NCI-H187 (cell line): Measurements from ENCODE around the gene IRAG1.

Source experiments
- DNase-seq, 2 experiments: peaks; one replicate each; lab custom pipeline; 2025; lab: John Stamatoyannopoulos, UW

IRAG1 gene

GRCh38 chr11:10693509-10694081, at the start of gene IRAG1:
Gene IRAG1, minus strand, starts transcription at chr11:10693755. Its CDS starts 153 bp downstream, at chr11:10693602.
- no peak for DNase-seq

- DNase-seq: no peak
Measured at GRCh38 chr11:10742460-10743208, 49.1 kb upstream of the IRAG1 start.

- peak; percentile 64 to 77 for DNase-seq
Measured at GRCh38 chr11:10735481-10736475, 42.2 kb upstream of the IRAG1 start.

- DNase-seq: no peak
Measured at GRCh38 chr11:10731064-10731680, 37.6 kb upstream of the IRAG1 start.

- DNase-seq: no peak
Measured at GRCh38 chr11:10730151-10730550, 36.6 kb upstream of the IRAG1 start.

- DNase-seq: no peak
Measured at GRCh38 chr11:10728789-10729472, 35.4 kb upstream of the IRAG1 start.

GRCh38 chr11:10728154-10728553, 34.6 kb upstream of the IRAG1 start:
- no peak for DNase-seq

GRCh38 chr11:10727146-10727851, 33.7 kb upstream of the IRAG1 start:
- DNase-seq: no peak

GRCh38 chr11:10725907-10726253, 32.3 kb upstream of the IRAG1 start:
- DNase-seq: no peak

- no peak for DNase-seq
Measured at GRCh38 chr11:10725114-10725906, 31.8 kb upstream of the IRAG1 start.

- DNase-seq: no peak
Measured at GRCh38 chr11:10722307-10722706, 28.8 kb upstream of the IRAG1 start.

GRCh38 chr11:10720881-10721376, 27.4 kb upstream of the IRAG1 start:
- no peak for DNase-seq

- no peak for DNase-seq
Measured at GRCh38 chr11:10719616-10720015, 26.1 kb upstream of the IRAG1 start.

GRCh38 chr11:10716543-10717259, 23.1 kb upstream of the IRAG1 start:
- no peak for DNase-seq

- no peak for DNase-seq
Measured at GRCh38 chr11:10716122-10716521, 22.6 kb upstream of the IRAG1 start.

- DNase-seq: no peak
Measured at GRCh38 chr11:10715571-10715970, 22.0 kb upstream of the IRAG1 start.

- DNase-seq: no peak
Measured at GRCh38 chr11:10709299-10710086, 15.9 kb upstream of the IRAG1 start.

GRCh38 chr11:10708131-10708530, 14.6 kb upstream of the IRAG1 start:
- no peak for DNase-seq
